WTC11 (cell line): Measurements from ENCODE around the gene THOC5. TPM values are rescaled to one million over a fixed set of nuclear protein-coding genes. Genes with fewer than 3 reads are reported as not detected.

Source experiments
- ATAC-seq: fragments of 200-7000 bp; cut with Tn5 transposase; 2 replicates; pipeline ENCODE4 v1.10.0; 2021; ENCODE audit warnings: mild to moderate bottlenecking, moderate library complexity
- CTCF ChIA-PET: fragments of 300-600 bp; sonication (Branson Sonifier 250); formaldehyde crosslinking; loops from one replicate; lab custom pipeline; 2021; ENCODE audit warnings: antibody characterized with exemption; lab: Charles Lee
- POLR2A ChIA-PET: fragments of 350-600 bp; sonication (Branson Sonifier 250); formaldehyde crosslinking; loops from one replicate; lab custom pipeline; 2021; ENCODE audit warnings: antibody characterized with exemption; lab: Charles Lee
- DNase-seq: peaks from one replicate; pipeline ENCODE4 v3.0.0; 2021; ENCODE audit warnings: low spot score
- H3K27ac Mint-ChIP-seq: 2 replicates; pipeline ENCODE4 v1.8.0; 2021; ENCODE audit warnings: mixed read lengths
- H3K27me3 Mint-ChIP-seq: 2 replicates; pipeline ENCODE4 v1.8.0; 2021; ENCODE audit warnings: low read depth, mild to moderate bottlenecking, moderate library complexity, mixed read lengths
- H3K36me3 Mint-ChIP-seq: 2 replicates; pipeline ENCODE4 v1.8.0; 2021; ENCODE audit warnings: mixed read lengths
- H3K4me1 Mint-ChIP-seq: 2 replicates; pipeline ENCODE4 v1.8.0; 2022; ENCODE audit warnings: mixed read lengths
- H3K4me3 Mint-ChIP-seq: 2 replicates; pipeline ENCODE4 v1.8.0; 2021; ENCODE audit warnings: mild to moderate bottlenecking, moderate library complexity, mixed read lengths
- H3K9me3 Mint-ChIP-seq: 2 replicates; pipeline ENCODE4 v1.8.0; 2021; ENCODE audit warnings: mixed read lengths
- CDX4 ChIP-seq: fragments of 250-450 bp; sonication (Bioruptor Pico); IDR thresholded peaks from 2 replicates; pipeline ENCODE4 v1.9.0; 2021; ENCODE audit warnings: moderate library complexity, mild to moderate bottlenecking, inconsistent platforms, borderline replicate concordance
- CREM ChIP-seq: sonication (generic); formaldehyde crosslinking; IDR thresholded peaks from 2 replicates; pipeline ENCODE4 v1.8.1; 2022; ENCODE audit warnings: mild to moderate bottlenecking, missing genetic modification reagents, moderate library complexity
- E2F4 ChIP-seq: sonication (generic); formaldehyde crosslinking; IDR thresholded peaks from 2 replicates; pipeline ENCODE4 v1.8.1; 2022; ENCODE audit warnings: low read depth, mild to moderate bottlenecking, moderate library complexity, missing genetic modification reagents, borderline replicate concordance
- ERG ChIP-seq: fragments of 250-450 bp; sonication (Bioruptor Pico); IDR thresholded peaks from 2 replicates; pipeline ENCODE4 v1.8.0; 2021; ENCODE audit warnings: mild to moderate bottlenecking
- FOXP1 ChIP-seq: sonication (generic); formaldehyde crosslinking; IDR thresholded peaks from 2 replicates; pipeline ENCODE4 v1.8.0; 2022; ENCODE audit warnings: missing genetic modification reagents, mild to moderate bottlenecking, moderate library complexity, borderline replicate concordance
- GTF2I ChIP-seq: fragments of 250-450 bp; sonication (Bioruptor Pico); conservative IDR thresholded peaks from 2 replicates; pipeline ENCODE4 v1.4.0; 2021; ENCODE audit warnings: mild to moderate bottlenecking
- HMGA2 ChIP-seq: fragments of 250-450 bp; sonication (Bioruptor Pico); IDR thresholded peaks from 2 replicates; pipeline ENCODE4 v1.4.0; 2021; ENCODE audit warnings: mild to moderate bottlenecking, moderate library complexity
- JAZF1 ChIP-seq: fragments of 250-450 bp; sonication (Bioruptor Pico); IDR thresholded peaks from 2 replicates; pipeline ENCODE4 v1.9.0; 2021; ENCODE audit warnings: moderate library complexity, mild to moderate bottlenecking, inconsistent platforms
- JUN ChIP-seq: sonication (generic); formaldehyde crosslinking; IDR thresholded peaks from 2 replicates; pipeline ENCODE4 v1.8.0; 2023; ENCODE audit warnings: mild to moderate bottlenecking, missing genetic modification reagents
- MAX ChIP-seq: sonication (generic); formaldehyde crosslinking; IDR thresholded peaks from 2 replicates; pipeline ENCODE4 v1.8.0; 2022; ENCODE audit warnings: mild to moderate bottlenecking, missing genetic modification reagents
- NR3C1 ChIP-seq: sonication (generic); formaldehyde crosslinking; conservative IDR thresholded peaks from 2 replicates; pipeline ENCODE4 v1.8.1; 2023; ENCODE audit warnings: low read depth, mild to moderate bottlenecking, missing genetic modification reagents
- PRDM15 ChIP-seq: sonication (generic); formaldehyde crosslinking; IDR thresholded peaks from 2 replicates; pipeline ENCODE4 v1.8.0; 2022; ENCODE audit warnings: missing genetic modification reagents
- PRRX2 ChIP-seq: fragments of 250-450 bp; sonication (Bioruptor Pico); IDR thresholded peaks from 2 replicates; pipeline ENCODE4 v1.8.0; 2021; ENCODE audit warnings: mild to moderate bottlenecking
- RORB ChIP-seq: fragments of 250-450 bp; sonication (Bioruptor Pico); IDR thresholded peaks from 2 replicates; pipeline ENCODE4 v1.9.0; 2021; ENCODE audit warnings: mild to moderate bottlenecking
- ZNF219 ChIP-seq: sonication (generic); formaldehyde crosslinking; IDR thresholded peaks from 2 replicates; pipeline ENCODE4 v1.8.0; 2023; ENCODE audit warnings: missing genetic modification reagents, mild to moderate bottlenecking, borderline replicate concordance
- ZNF416 ChIP-seq: fragments of 250-450 bp; sonication (Bioruptor Pico); IDR thresholded peaks from 2 replicates; pipeline ENCODE4 v1.9.0; 2021; ENCODE audit warnings: mild to moderate bottlenecking, inconsistent platforms
- ZNF671 ChIP-seq: fragments of 250-450 bp; sonication (Bioruptor Pico); IDR thresholded peaks from 2 replicates; pipeline ENCODE4 v1.8.0; 2021; ENCODE audit warnings: mild to moderate bottlenecking
- total RNA-seq: library from RNA; stranded (reverse); gene quantifications from 3 replicates; pipeline ENCODE4 v1.2.3, GENCODE V29; 2021
- TF ChIP-seq, protein P1 (sequence below): sonication (generic); formaldehyde crosslinking; IDR thresholded peaks from 2 replicates; pipeline ENCODE4 v1.8.1; 2022; ENCODE audit warnings: mild to moderate bottlenecking, moderate library complexity, missing genetic modification reagents
- TF ChIP-seq, protein P2 (sequence below): sonication (generic); formaldehyde crosslinking; IDR thresholded peaks from 2 replicates; pipeline ENCODE4 v1.8.1; 2022; ENCODE audit warnings: low read depth, missing genetic modification reagents, borderline replicate concordance
- TF ChIP-seq, protein P3 (sequence below): fragments of 250-450 bp; sonication (Bioruptor Pico); IDR thresholded peaks from 2 replicates; pipeline ENCODE4 v1.9.0; 2021; ENCODE audit warnings: mild to moderate bottlenecking

Gene THOC5
- total RNA-seq, 1 experiment from 2014 or later = 51.2 TPM

- DNase-seq = no peak
- Mint-ChIP-seq H3K27ac (peak overlapping the region; percentile 63; the same call in 1 of the 2 replicates), H3K27me3 (no peaks in the 10 kb centered on the region), H3K4me3 (no peak overlapping the region), H3K9me3 (no peaks in the 10 kb centered on the region), H3K4me1 (no peaks in the 10 kb centered on the region), H3K36me3 (peaks cover 36% of the 10 kb centered on the region)
- ChIA-PET CTCF (interaction anchor here (0.5 to 1.0 kb wide), 2 partner anchors 17 to 156 kb away, joined by 3 to 7 read pairs; partner anchors contain the start of gene THOC5), POLR2A (interaction anchor here (0.7 kb wide), 1 partner anchor 17 kb away, joined by 3 read pairs; the partner anchor contains the start of gene THOC5)
- no peak for TF ChIP-seq PRRX2
- no peak for TF ChIP-seq ERG
- no peak for TF ChIP-seq ZNF671
- no peak for TF ChIP-seq CDX4 (CRISPR knock-in tag)
- TF ChIP-seq CREM (CRISPR knock-in tag) = no peak
- TF ChIP-seq NR3C1 = no peak
- TF ChIP-seq PRDM15 (CRISPR knock-in tag) = no peak
- TF ChIP-seq E2F4 = no peak
- TF ChIP-seq FOXP1 (CRISPR knock-in tag) = no peak
- TF ChIP-seq HMGA2 (CRISPR knock-in tag) = no peak
- TF ChIP-seq, protein P1, sequence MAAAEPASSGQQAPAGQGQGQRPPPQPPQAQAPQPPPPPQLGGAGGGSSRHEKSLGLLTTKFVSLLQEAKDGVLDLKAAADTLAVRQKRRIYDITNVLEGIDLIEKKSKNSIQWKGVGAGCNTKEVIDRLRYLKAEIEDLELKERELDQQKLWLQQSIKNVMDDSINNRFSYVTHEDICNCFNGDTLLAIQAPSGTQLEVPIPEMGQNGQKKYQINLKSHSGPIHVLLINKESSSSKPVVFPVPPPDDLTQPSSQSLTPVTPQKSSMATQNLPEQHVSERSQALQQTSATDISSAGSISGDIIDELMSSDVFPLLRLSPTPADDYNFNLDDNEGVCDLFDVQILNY (CRISPR knock-in tag) = no peak
- no peak for TF ChIP-seq JAZF1 (CRISPR knock-in tag)
- no peak for TF ChIP-seq ZNF219 (CRISPR knock-in tag)
- no peak for TF ChIP-seq MAX
- no peak for TF ChIP-seq RORB (CRISPR knock-in tag)
- no peak for TF ChIP-seq GTF2I
- TF ChIP-seq, protein P2, sequence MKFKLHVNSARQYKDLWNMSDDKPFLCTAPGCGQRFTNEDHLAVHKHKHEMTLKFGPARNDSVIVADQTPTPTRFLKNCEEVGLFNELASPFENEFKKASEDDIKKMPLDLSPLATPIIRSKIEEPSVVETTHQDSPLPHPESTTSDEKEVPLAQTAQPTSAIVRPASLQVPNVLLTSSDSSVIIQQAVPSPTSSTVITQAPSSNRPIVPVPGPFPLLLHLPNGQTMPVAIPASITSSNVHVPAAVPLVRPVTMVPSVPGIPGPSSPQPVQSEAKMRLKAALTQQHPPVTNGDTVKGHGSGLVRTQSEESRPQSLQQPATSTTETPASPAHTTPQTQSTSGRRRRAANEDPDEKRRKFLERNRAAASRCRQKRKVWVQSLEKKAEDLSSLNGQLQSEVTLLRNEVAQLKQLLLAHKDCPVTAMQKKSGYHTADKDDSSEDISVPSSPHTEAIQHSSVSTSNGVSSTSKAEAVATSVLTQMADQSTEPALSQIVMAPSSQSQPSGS (CRISPR knock-in tag) = no peak
- no peak for TF ChIP-seq ZNF416 (CRISPR knock-in tag)
- no peak for TF ChIP-seq JUN (CRISPR knock-in tag)
- TF ChIP-seq, protein P3, sequence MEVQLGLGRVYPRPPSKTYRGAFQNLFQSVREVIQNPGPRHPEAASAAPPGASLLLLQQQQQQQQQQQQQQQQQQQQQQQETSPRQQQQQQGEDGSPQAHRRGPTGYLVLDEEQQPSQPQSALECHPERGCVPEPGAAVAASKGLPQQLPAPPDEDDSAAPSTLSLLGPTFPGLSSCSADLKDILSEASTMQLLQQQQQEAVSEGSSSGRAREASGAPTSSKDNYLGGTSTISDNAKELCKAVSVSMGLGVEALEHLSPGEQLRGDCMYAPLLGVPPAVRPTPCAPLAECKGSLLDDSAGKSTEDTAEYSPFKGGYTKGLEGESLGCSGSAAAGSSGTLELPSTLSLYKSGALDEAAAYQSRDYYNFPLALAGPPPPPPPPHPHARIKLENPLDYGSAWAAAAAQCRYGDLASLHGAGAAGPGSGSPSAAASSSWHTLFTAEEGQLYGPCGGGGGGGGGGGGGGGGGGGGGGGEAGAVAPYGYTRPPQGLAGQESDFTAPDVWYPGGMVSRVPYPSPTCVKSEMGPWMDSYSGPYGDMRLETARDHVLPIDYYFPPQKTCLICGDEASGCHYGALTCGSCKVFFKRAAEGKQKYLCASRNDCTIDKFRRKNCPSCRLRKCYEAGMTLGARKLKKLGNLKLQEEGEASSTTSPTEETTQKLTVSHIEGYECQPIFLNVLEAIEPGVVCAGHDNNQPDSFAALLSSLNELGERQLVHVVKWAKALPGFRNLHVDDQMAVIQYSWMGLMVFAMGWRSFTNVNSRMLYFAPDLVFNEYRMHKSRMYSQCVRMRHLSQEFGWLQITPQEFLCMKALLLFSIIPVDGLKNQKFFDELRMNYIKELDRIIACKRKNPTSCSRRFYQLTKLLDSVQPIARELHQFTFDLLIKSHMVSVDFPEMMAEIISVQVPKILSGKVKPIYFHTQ (CRISPR knock-in tag) = no peak
- no peak for ATAC-seq
Measured at GRCh38 chr22:29570456-29570855, 16.9 kb upstream of the THOC5 start.
